HCT116 (cell line): ENCODE data around the gene SETD6. TPM values are rescaled to one million over a fixed set of nuclear protein-coding genes. Genes with fewer than 3 reads are reported as not detected.
"Not testable (repeated sequence)": the region's sequence is repeated elsewhere in the genome, so short reads cannot be mapped to it uniquely, and the experiment has no call there.

Source experiments
- ATAC-seq: fragments of 200-7000 bp; cut with Tn5 transposase; 2 replicates; pipeline ENCODE4 v1.9.1; 2020; ENCODE audit warnings: mild to moderate bottlenecking, moderate library complexity
- BruUV-seq: library from RNA; stranded (reverse); fragments of 400-500 nt; replicated peaks from 2 replicates; lab custom pipeline; 2021; lab: Mats Ljungman, UMichigan
- CTCF ChIA-PET: fragments of 300-600 bp; sonication (Branson Sonifier 250); formaldehyde crosslinking; loops from one replicate; lab custom pipeline; 2021; ENCODE audit warnings: antibody characterized with exemption; lab: Charles Lee
- POLR2A ChIA-PET: fragments of 300-600, 350-600 bp; sonication (Branson Sonifier 250); formaldehyde crosslinking; loops from one replicate; lab custom pipeline; 2021; ENCODE audit warnings: antibody characterized with exemption; lab: Charles Lee
- RAD21 ChIA-PET, 2 experiments: fragments of 300-600 bp; sonication (Branson Sonifier 250); formaldehyde crosslinking; loops; one replicate each; lab custom pipeline; 2023; ENCODE audit warnings: low total read pairs in 2 of 2; ENCODE audit not compliant: uncharacterized antibody in 2 of 2, unreplicated experiment in 2 of 2, low non-redundant PET in 1 of 2; lab: Charles Lee
- DNase-seq: peaks from one replicate; pipeline ENCODE4 v3.0.0-alpha.2; 2010; ENCODE audit warnings: low read depth, low spot score
- H2AFZ ChIP-seq: fragments of 200-600 bp; shearing (Covaris generic), sonication (generic); 2 replicates; pipeline ENCODE4 v1.6.1; 2017; ENCODE audit warnings: low read depth, mixed run types, mixed read lengths, antibody characterized with exemption, low read length; ENCODE audit not compliant: poor library complexity, severe bottlenecking
- H3K27ac ChIP-seq: 2 replicates; pipeline ENCODE4 v1.5.1; 2012; ENCODE audit warnings: low read depth, low read length
- H3K27me3 ChIP-seq: fragments of 200-600 bp; sonication (generic); 2 replicates; pipeline ENCODE4 v1.6.1; 2016; ENCODE audit warnings: mixed run types, low read length, mixed read lengths; ENCODE audit not compliant: insufficient read depth
- H3K36me3 ChIP-seq, 2 experiments: fragments of 200-500 bp in 1 of 2; fragments of 200-600 bp in 1 of 2; sonication (Bioruptor generic) in 1 of 2; sonication (generic) in 1 of 2; 2 replicates each; pipeline versions ENCODE4 v1.5.1 to v1.6.1; 2014 to 2016; ENCODE audit warnings: low read length in 2 of 2, inconsistent platforms in 1 of 2, mixed read lengths in 1 of 2, mixed run types in 1 of 2; ENCODE audit not compliant: insufficient read depth in 2 of 2, control insufficient read depth in 1 of 2
- H3K4me1 ChIP-seq, 2 experiments: fragments of 200-600 bp in 1 of 2; sonication (generic) in 1 of 2; 2 replicates each; pipeline versions ENCODE4 v1.5.1 to v1.6.1; 2012 to 2017; ENCODE audit warnings: low read length in 2 of 2, inconsistent platforms in 1 of 2, mild to moderate bottlenecking in 1 of 2, mixed read lengths in 1 of 2, mixed run types in 1 of 2, moderate library complexity in 1 of 2; ENCODE audit not compliant: insufficient read depth in 2 of 2, control insufficient read depth in 1 of 2
- H3K4me2 ChIP-seq: fragments of 200-600 bp; sonication (generic); 2 replicates; pipeline ENCODE4 v1.6.1; 2017; ENCODE audit warnings: mixed run types, low read length, mixed read lengths
- H3K4me3 ChIP-seq, 2 experiments: fragments of 200-600 bp in 1 of 2; sonication (generic) in 1 of 2; replicated peaks in 1 of 2; 2 replicates each; pipeline ENCODE4 v1.5.1; 2011 to 2016; ENCODE audit warnings: low read length in 2 of 2, control low read depth in 1 of 2, low read depth in 1 of 2, mild to moderate bottlenecking in 1 of 2, mixed read lengths in 1 of 2, mixed run types in 1 of 2
- H3K79me2 ChIP-seq: fragments of 200-600 bp; sonication (generic); 2 replicates; pipeline ENCODE4 v1.6.1; 2017; ENCODE audit warnings: mild to moderate bottlenecking, mixed run types, low read length, moderate library complexity, mixed read lengths; ENCODE audit not compliant: insufficient read depth
- H3K9ac ChIP-seq: fragments of 200-600 bp; sonication (generic); 2 replicates; pipeline ENCODE4 v1.6.1; 2016; ENCODE audit warnings: low read length, mixed read lengths
- H3K9me2 ChIP-seq: fragments of 200-600 bp; sonication (generic), shearing (Covaris generic); 2 replicates; pipeline ENCODE4 v1.6.1; 2017; ENCODE audit warnings: mixed run types, mild to moderate bottlenecking, moderate library complexity; ENCODE audit not compliant: insufficient read depth
- H3K9me3 ChIP-seq, 2 experiments: fragments of 200-500 bp in 1 of 2; fragments of 200-600 bp in 1 of 2; sonication (Bioruptor generic) in 1 of 2; sonication (generic) in 1 of 2; 2 replicates each; pipeline ENCODE4 v1.6.1; 2014 to 2017; ENCODE audit warnings: low read length in 2 of 2, mixed read lengths in 2 of 2, inconsistent platforms in 1 of 2, low read depth in 1 of 2, mild to moderate bottlenecking in 1 of 2, mixed run types in 1 of 2, moderate library complexity in 1 of 2; ENCODE audit not compliant: control insufficient read depth in 1 of 2, insufficient read depth in 1 of 2
- H4K20me1 ChIP-seq: fragments of 200-600 bp; sonication (generic), shearing (Covaris generic); 2 replicates; pipeline ENCODE4 v1.6.1; 2017; ENCODE audit warnings: mixed run types, mild to moderate bottlenecking, moderate library complexity; ENCODE audit not compliant: insufficient read depth
- CBX3 ChIP-seq: IDR thresholded peaks from 2 replicates; pipeline ENCODE4 v1.6.1; 2012; ENCODE audit warnings: low read depth
- EGR1 ChIP-seq: IDR thresholded peaks from 2 replicates; pipeline ENCODE4 v1.6.1; 2012; ENCODE audit warnings: low read depth
- ELF1 ChIP-seq: IDR thresholded peaks from 2 replicates; pipeline ENCODE4 v1.6.1; 2012; ENCODE audit warnings: low read depth, borderline replicate concordance
- EZH2 ChIP-seq: fragments of 200-600 bp; sonication (generic); IDR thresholded peaks from 2 replicates; pipeline ENCODE4 v1.6.1; 2017; ENCODE audit warnings: antibody characterized with exemption, mixed run types
- EZH2phosphoT487 ChIP-seq: fragments of 200-600 bp; IDR thresholded peaks from 2 replicates; pipeline ENCODE4 v1.6.1; 2018; ENCODE audit warnings: antibody characterized with exemption, borderline replicate concordance
- FOSL1 ChIP-seq: IDR thresholded peaks from 2 replicates; pipeline ENCODE4 v1.6.1; 2012; ENCODE audit warnings: low read depth
- JUND ChIP-seq: IDR thresholded peaks from 2 replicates; pipeline ENCODE4 v1.6.1; 2012
- POLR2A ChIP-seq: IDR thresholded peaks from 2 replicates; pipeline ENCODE4 v1.7.0; 2011; ENCODE audit warnings: borderline replicate concordance; ENCODE audit not compliant: insufficient read depth, insufficient read length; ENCODE audit errors: extremely low read depth
- POLR2AphosphoS5 ChIP-seq: IDR thresholded peaks from 2 replicates; pipeline ENCODE4 v1.6.1; 2011; ENCODE audit warnings: mild to moderate bottlenecking, low read depth, low read length, moderate library complexity
- SIN3A ChIP-seq: IDR thresholded peaks from 2 replicates; pipeline ENCODE4 v1.6.1; 2012; ENCODE audit warnings: low read depth
- SP1 ChIP-seq: IDR thresholded peaks from 2 replicates; pipeline ENCODE4 v1.6.1; 2012; ENCODE audit warnings: low read depth
- SRF ChIP-seq: IDR thresholded peaks from 2 replicates; pipeline ENCODE4 v1.6.1; 2012; ENCODE audit warnings: low read depth
- YY1 ChIP-seq: IDR thresholded peaks from 2 replicates; pipeline ENCODE4 v1.6.1; 2011; ENCODE audit warnings: low read length, low read depth, moderate library complexity, mild to moderate bottlenecking; ENCODE audit not compliant: insufficient replicate concordance; ENCODE audit errors: extremely low read depth
- ZFX ChIP-seq: fragments of 450-650 bp; IDR thresholded peaks from 2 replicates; pipeline ENCODE4 v1.6.1; 2017
- intact Hi-C: fragments of 100-400 bp; cut with micrococcal nuclease; formaldehyde crosslinking; loops from 2 replicates; pipeline ENCODE4 v1.10.0; 2022
- total RNA-seq: library from RNA; stranded (reverse); gene quantifications from one replicate; pipeline ENCODE4 v1.2.1, GENCODE V29; 2021; ENCODE audit not compliant: unreplicated experiment
- TF ChIP-seq, protein P1 (sequence below): IDR thresholded peaks from 2 replicates; pipeline ENCODE4 v1.6.1; 2012; ENCODE audit warnings: low read depth
- TF ChIP-seq, protein P2 (sequence below): IDR thresholded peaks from 2 replicates; pipeline ENCODE4 v1.6.1; 2012

The SETD6 gene
- total RNA-seq, 1 experiment from 2014 or later = 26.6 TPM

DNA sequence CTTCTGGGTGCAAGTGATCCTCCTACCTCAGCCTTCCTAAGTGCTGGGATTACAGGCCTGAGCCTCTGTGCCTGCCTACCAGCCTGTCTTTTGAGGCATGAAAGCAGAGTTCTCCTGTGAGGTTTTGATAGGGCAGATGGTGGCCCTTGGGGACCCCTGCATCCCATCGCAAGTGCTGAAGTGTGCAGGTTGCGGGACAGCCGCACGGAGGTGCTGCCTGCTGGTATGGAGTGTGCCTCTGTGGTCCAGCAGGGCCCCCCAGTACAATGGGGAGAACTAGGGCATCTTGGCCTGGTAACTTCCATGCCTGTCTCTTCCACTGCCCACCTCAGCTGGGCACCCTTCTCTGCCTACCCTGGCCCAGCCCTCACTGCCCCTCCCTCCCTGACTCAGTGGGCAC lies 25.3 kb upstream of the SETD6 start:
- Histone ChIP-seq H3K4me3 (no peak overlapping the region), H3K9me3 (no peaks in the 10 kb centered on the region), H3K79me2 (no peaks in the 10 kb centered on the region), H3K9ac (no peak overlapping the region), H4K20me1 (no peaks in the 10 kb centered on the region), H3K27me3 (no peaks in the 10 kb centered on the region), H3K4me1 (peaks cover 0 to 10% of the 10 kb centered on the region in 2 experiments; a peak in 3 of 4 replicates), H3K27ac (no peak overlapping the region)
- ChIA-PET POLR2A (no interaction called here), RAD21 (no interaction called here), CTCF (interaction anchor here (1.7 to 5.0 kb wide), 2 partner anchors 10 to 153 kb away, joined by 10 to 92 read pairs; partner anchors contain the start of gene NDRG4)
- ATAC-seq = no peak
- intact Hi-C loops = no loop called here
- BruUV-seq = no TSS peak
- TF ChIP-seq, protein P1, sequence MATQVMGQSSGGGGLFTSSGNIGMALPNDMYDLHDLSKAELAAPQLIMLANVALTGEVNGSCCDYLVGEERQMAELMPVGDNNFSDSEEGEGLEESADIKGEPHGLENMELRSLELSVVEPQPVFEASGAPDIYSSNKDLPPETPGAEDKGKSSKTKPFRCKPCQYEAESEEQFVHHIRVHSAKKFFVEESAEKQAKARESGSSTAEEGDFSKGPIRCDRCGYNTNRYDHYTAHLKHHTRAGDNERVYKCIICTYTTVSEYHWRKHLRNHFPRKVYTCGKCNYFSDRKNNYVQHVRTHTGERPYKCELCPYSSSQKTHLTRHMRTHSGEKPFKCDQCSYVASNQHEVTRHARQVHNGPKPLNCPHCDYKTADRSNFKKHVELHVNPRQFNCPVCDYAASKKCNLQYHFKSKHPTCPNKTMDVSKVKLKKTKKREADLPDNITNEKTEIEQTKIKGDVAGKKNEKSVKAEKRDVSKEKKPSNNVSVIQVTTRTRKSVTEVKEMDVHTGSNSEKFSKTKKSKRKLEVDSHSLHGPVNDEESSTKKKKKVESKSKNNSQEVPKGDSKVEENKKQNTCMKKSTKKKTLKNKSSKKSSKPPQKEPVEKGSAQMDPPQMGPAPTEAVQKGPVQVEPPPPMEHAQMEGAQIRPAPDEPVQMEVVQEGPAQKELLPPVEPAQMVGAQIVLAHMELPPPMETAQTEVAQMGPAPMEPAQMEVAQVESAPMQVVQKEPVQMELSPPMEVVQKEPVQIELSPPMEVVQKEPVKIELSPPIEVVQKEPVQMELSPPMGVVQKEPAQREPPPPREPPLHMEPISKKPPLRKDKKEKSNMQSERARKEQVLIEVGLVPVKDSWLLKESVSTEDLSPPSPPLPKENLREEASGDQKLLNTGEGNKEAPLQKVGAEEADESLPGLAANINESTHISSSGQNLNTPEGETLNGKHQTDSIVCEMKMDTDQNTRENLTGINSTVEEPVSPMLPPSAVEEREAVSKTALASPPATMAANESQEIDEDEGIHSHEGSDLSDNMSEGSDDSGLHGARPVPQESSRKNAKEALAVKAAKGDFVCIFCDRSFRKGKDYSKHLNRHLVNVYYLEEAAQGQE = no peak
- TF ChIP-seq ELF1 (no peak), CBX3 (no peak), SRF (no peak), JUND (no peak), EGR1 (no peak), POLR2AphosphoS5 (no peak), SIN3A (no peak), FOSL1 (no peak), EZH2phosphoT487 (no peak), YY1 (no peak), SP1 (no peak), EZH2 (no peak), ZFX (no peak), POLR2A (no peak)
- TF ChIP-seq, protein P2, sequence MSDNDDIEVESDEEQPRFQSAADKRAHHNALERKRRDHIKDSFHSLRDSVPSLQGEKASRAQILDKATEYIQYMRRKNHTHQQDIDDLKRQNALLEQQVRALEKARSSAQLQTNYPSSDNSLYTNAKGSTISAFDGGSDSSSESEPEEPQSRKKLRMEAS = no peak
- TF ChIP-seq, all 23 proteins: peak for 0
- H3K4me2 ChIP-seq = no peak overlapping the region
- H3K36me3 ChIP-seq = no peaks in the 10 kb centered on the region
- no peaks in the 10 kb centered on the region for H3K9me2 ChIP-seq
- no peak overlapping the region for H2AFZ ChIP-seq
- DNase-seq = no peak

DNA sequence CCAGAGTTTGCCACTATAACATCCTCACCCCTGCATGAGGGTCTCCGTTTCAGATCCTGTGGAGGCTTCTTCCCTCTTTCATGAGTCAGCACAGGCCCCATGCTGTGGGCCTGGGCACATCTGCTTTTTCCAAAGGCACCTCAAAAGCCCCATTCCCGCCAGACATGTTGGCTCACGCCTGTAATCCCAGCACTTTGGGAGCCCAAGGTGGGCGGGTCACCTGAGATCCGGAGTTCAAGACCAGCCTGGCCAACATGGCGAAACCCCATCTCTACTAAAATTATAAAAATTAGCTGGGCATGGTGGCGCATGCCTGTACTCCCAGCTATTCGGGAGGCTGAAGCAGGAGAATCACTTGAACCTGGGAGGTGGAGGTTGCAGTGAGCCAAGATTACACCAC lies 24.8 kb upstream of the SETD6 start:
- CTCF ChIA-PET, H3K4me3 ChIP-seq, ATAC-seq, H4K20me1 ChIP-seq, H3K27me3 ChIP-seq, intact Hi-C loops, H3K9me2 ChIP-seq, H2AFZ ChIP-seq, POLR2A ChIA-PET, H3K9me3 ChIP-seq, DNase-seq, H3K36me3 ChIP-seq, BruUV-seq, H3K9ac ChIP-seq, H3K27ac ChIP-seq, RAD21 ChIA-PET, H3K4me2 ChIP-seq, H3K79me2 ChIP-seq: not testable (repeated sequence)
- H3K4me1 ChIP-seq = peaks cover 0 to 14% of the 10 kb centered on the region in 2 experiments; a peak in 3 of 4 replicates
